Endodermal cell (in vitro differentiated cells): ENCODE measurements around the gene NACC2. TPM values are rescaled to one million over a fixed set of nuclear protein-coding genes. Genes with fewer than 3 reads are reported as not detected.

Experiments used
- DNase-seq: peaks from one replicate; pipeline ENCODE4 v3.0.0-alpha.2; 2017
- H3K27ac ChIP-seq: 2 replicates; pipeline ENCODE4 v1.5.1; 2013; ENCODE audit warnings: mild to moderate bottlenecking, low read depth, low read length, moderate library complexity
- H3K27me3 ChIP-seq: 2 replicates; pipeline ENCODE4 v1.6.1; 2013; ENCODE audit warnings: mild to moderate bottlenecking, low read length, moderate library complexity; ENCODE audit not compliant: insufficient read depth, control insufficient read depth, poor library complexity, severe bottlenecking
- H3K36me3 ChIP-seq: 2 replicates; pipeline ENCODE4 v1.7.0; 2013; ENCODE audit warnings: mild to moderate bottlenecking, low read length, moderate library complexity; ENCODE audit not compliant: control insufficient read depth, insufficient read depth
- H3K4me1 ChIP-seq: one replicate; pipeline ENCODE4 v1.7.0; 2013; ENCODE audit warnings: low read length; ENCODE audit not compliant: control insufficient read depth, insufficient read depth
- H3K4me3 ChIP-seq: 2 replicates; pipeline ENCODE4 v1.5.1; 2013; ENCODE audit warnings: mild to moderate bottlenecking, low read length, moderate library complexity
- H3K9ac ChIP-seq: 2 replicates; pipeline ENCODE4 v1.6.1; 2013; ENCODE audit warnings: mild to moderate bottlenecking, low read length, moderate library complexity; ENCODE audit not compliant: poor library complexity, severe bottlenecking; ENCODE audit errors: extremely low read depth
- H3K9me3 ChIP-seq: 2 replicates; pipeline ENCODE4 v1.6.1; 2013; ENCODE audit warnings: mild to moderate bottlenecking, low read length, moderate library complexity; ENCODE audit not compliant: control insufficient read depth
- H3K27ac Mint-ChIP-seq: 2 replicates; pipeline ENCODE4 v1.8.0; 2020; ENCODE audit warnings: mixed read lengths
- H3K27me3 Mint-ChIP-seq: 2 replicates; pipeline ENCODE4 v1.8.0; 2021; ENCODE audit warnings: mild to moderate bottlenecking, mixed read lengths; ENCODE audit not compliant: insufficient read depth
- H3K36me3 Mint-ChIP-seq: 2 replicates; pipeline ENCODE4 v1.8.0; 2020; ENCODE audit warnings: low read depth, mixed read lengths
- H3K4me1 Mint-ChIP-seq: 2 replicates; pipeline ENCODE4 v1.8.0; 2020; ENCODE audit warnings: mixed read lengths
- H3K4me3 Mint-ChIP-seq: 2 replicates; pipeline ENCODE4 v1.8.0; 2020; ENCODE audit warnings: mild to moderate bottlenecking, moderate library complexity, mixed read lengths
- H3K9me3 Mint-ChIP-seq: 2 replicates; pipeline ENCODE4 v1.8.0; 2020; ENCODE audit warnings: mild to moderate bottlenecking, mixed read lengths
- CTCF ChIP-seq: fragments of 200-600 bp; sonication (generic); conservative IDR thresholded peaks from 2 replicates; pipeline ENCODE4 v1.5.0; 2021; ENCODE audit warnings: antibody characterized with exemption, mild to moderate bottlenecking
- WGBS, 2 experiments: methylation state at CpG; one replicate each; pipeline versions ENCODE4 v1.1.5 to v1.1.7; 2013; ENCODE audit warnings: missing lambda C conversion rate in 2 of 2, mixed read lengths in 1 of 2; ENCODE audit not compliant: insufficient coverage in 1 of 2, insufficient read length in 1 of 2; 5-methylcytosine and 5-hydroxymethylcytosine counted together
- total RNA-seq, 2 donors: library from RNA; stranded (reverse); fragmentation: NEBNext Ultra II Directional in 1 of 2; extraction: Animal tissue kit (Norgen Biotek cat#: 25700) in 1 of 2; gene quantifications; 2 replicates in 1 of 2; 3 replicates in 1 of 2; pipeline ENCODE4 v1.2.1, GENCODE V29; 2021

NACC2 gene
- total RNA-seq, 2 donors from 2014 or later, result 12.4 to 16.7 TPM

GRCh38 chr9:136128436-136128835 is 33.3 kb upstream of the NACC2 start:
- no peak for DNase-seq
- no peak overlapping the region for H3K27ac Mint-ChIP-seq

GRCh38 chr9:136127313-136127712 is 32.2 kb upstream of the NACC2 start:
- Histone ChIP-seq H3K9ac (no peak overlapping the region), H3K36me3 (no peaks in the 10 kb centered on the region), H3K4me1 (no peaks in the 10 kb centered on the region), H3K4me3 (no peak overlapping the region), H3K9me3 (no peaks in the 10 kb centered on the region), H3K27me3 (no peaks in the 10 kb centered on the region), H3K27ac (no peak overlapping the region)
- no peak for TF ChIP-seq CTCF
- no peak overlapping the region for H3K4me3 Mint-ChIP-seq
- WGBS, 2 experiments, result 92 to 100% methylated on average over 2 to 18 of the region's 18 CpGs
- H3K27me3 Mint-ChIP-seq, result peaks cover 6% of the 10 kb centered on the region
- DNase-seq, result no peak
- H3K4me1 Mint-ChIP-seq, result peaks cover 4% of the 10 kb centered on the region
- H3K9me3 Mint-ChIP-seq, result no peaks in the 10 kb centered on the region
- no peak overlapping the region for H3K27ac Mint-ChIP-seq
- no peaks in the 10 kb centered on the region for H3K36me3 Mint-ChIP-seq

More at GRCh38 chr9:136128436-136128835, 33.3 kb upstream of the NACC2 start:
- Histone ChIP-seq H3K4me1 (no peaks in the 10 kb centered on the region), H3K27me3 (peaks cover 2% of the 10 kb centered on the region), H3K36me3 (no peaks in the 10 kb centered on the region), H3K4me3 (no peak overlapping the region), H3K9me3 (no peaks in the 10 kb centered on the region), H3K27ac (no peak overlapping the region), H3K9ac (no peak overlapping the region)
- peaks cover 4% of the 10 kb centered on the region for H3K4me1 Mint-ChIP-seq
- TF ChIP-seq CTCF, result no peak
- H3K36me3 Mint-ChIP-seq, result no peaks in the 10 kb centered on the region
- H3K9me3 Mint-ChIP-seq, result no peaks in the 10 kb centered on the region
- peaks cover 5% of the 10 kb centered on the region for H3K27me3 Mint-ChIP-seq
- H3K4me3 Mint-ChIP-seq, result no peak overlapping the region
- WGBS, 2 experiments, result 87 to 91% methylated on average over 9 to 17 of the region's 17 CpGs

DNA sequence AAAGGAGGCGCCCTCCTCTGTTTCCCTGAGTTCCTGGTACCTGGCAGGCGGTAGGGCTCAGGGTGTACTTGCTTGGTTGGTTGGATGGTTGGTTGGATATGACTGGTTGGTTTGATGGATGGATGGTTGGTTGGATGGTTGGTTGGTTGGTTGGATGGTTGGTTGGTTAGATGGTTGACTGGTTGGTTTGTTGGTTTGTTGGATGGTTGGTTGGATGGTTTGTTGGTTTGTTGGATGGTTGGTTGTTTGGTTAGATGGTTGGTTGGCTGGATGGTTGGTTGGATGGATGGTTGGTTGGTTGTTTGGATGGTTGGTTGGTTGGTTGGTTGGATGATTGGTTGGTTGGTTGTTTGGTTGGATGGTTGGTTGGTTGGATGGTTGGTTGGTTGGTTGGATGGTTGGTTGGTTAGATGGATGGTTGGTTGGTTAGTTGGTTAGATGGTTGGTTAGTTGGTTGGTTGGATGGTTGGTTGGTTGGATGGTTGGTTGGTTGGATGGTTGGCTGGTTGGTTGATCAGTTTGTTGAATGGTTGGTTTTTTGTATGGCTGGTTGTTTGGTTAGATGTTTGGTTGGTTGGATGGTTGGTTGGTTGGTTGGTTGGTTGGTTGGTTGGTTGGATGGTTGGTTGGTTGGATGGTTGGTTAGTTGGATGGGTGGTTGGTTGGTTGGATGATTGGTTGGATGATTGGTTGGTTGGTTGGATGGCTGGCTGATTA is 30.0 kb upstream of the NACC2 start:
- no peak overlapping the region for H3K9ac ChIP-seq
- no peak for TF ChIP-seq CTCF
- no peak overlapping the region for H3K4me3 ChIP-seq
- H3K9me3 ChIP-seq, result no peaks in the 10 kb centered on the region
- WGBS, 2 experiments, result 90 to 100% methylated on average over 1 to 2 of the region's 2 CpGs
- no peak overlapping the region for H3K27ac ChIP-seq
- H3K4me1 ChIP-seq, result no peaks in the 10 kb centered on the region
- no peak for DNase-seq
- H3K27me3 ChIP-seq, result no peaks in the 10 kb centered on the region
- H3K27ac Mint-ChIP-seq, result no peak overlapping the region
- no peaks in the 10 kb centered on the region for H3K36me3 Mint-ChIP-seq
- H3K4me3 Mint-ChIP-seq, result no peak overlapping the region
- no peaks in the 10 kb centered on the region for H3K4me1 Mint-ChIP-seq
- H3K27me3 Mint-ChIP-seq, result peaks cover 8% of the 10 kb centered on the region
- H3K36me3 ChIP-seq, result no peaks in the 10 kb centered on the region
- H3K9me3 Mint-ChIP-seq, result no peaks in the 10 kb centered on the region
